IMR-90 (cell line): ENCODE results near the gene VPS13C. TPM values are rescaled to one million over a fixed set of nuclear protein-coding genes. Genes with fewer than 3 reads are reported as not detected.
A peak's percentile ranks its signal among the peaks of the same experiment; 100 is the strongest.

Source experiments
- ATAC-seq: fragments of 200-7000 bp; cut with Tn5 transposase; 2 replicates; pipeline ENCODE4 v1.9.1; 2020; ENCODE audit warnings: low read depth, mild to moderate bottlenecking, moderate library complexity
- BruUV-seq: library from RNA; stranded (reverse); fragments of 400-500 nt; replicated peaks from 2 replicates; lab custom pipeline; 2021; lab: Mats Ljungman, UMichigan
- CTCF ChIA-PET: fragments of 300-600 bp; formaldehyde crosslinking; extraction: SDS; loops from one replicate; lab custom pipeline; 2021; ENCODE audit warnings: antibody characterized with exemption; lab: Yijun Ruan, JAX
- POLR2A ChIA-PET: fragments of 300-600 bp; sonication (Branson Sonifier 250); formaldehyde crosslinking; loops from one replicate; lab custom pipeline; 2022; ENCODE audit warnings: antibody characterized with exemption; ENCODE audit not compliant: unreplicated experiment; lab: Charles Lee
- DNase-seq: peaks from one replicate; pipeline ENCODE4 v3.0.0; 2013
- H2AFZ ChIP-seq: replicated peaks from 2 replicates; pipeline ENCODE3; 2013; ENCODE audit warnings: low read length, mild to moderate bottlenecking; ENCODE audit not compliant: poor library complexity
- H2AK5ac ChIP-seq: 2 replicates; pipeline ENCODE4 v1.6.1; 2013; ENCODE audit warnings: low read depth, low read length, inconsistent platforms
- H2AK9ac ChIP-seq: replicated peaks from 2 replicates; pipeline ENCODE3; 2013; ENCODE audit warnings: mild to moderate bottlenecking, low read depth, low read length, moderate library complexity; ENCODE audit not compliant: poor library complexity
- H2BK120ac ChIP-seq: 2 replicates; pipeline ENCODE4 v1.6.1; 2013; ENCODE audit warnings: low read depth, low read length, inconsistent platforms
- H2BK15ac ChIP-seq: 3 replicates; pipeline ENCODE4 v1.6.1; 2013; ENCODE audit warnings: low read depth, low read length, inconsistent platforms
- H2BK20ac ChIP-seq: 2 replicates; pipeline ENCODE4 v1.6.1; 2013; ENCODE audit warnings: low read depth, mild to moderate bottlenecking, inconsistent platforms, low read length, moderate library complexity
- H2BK5ac ChIP-seq: 2 replicates; pipeline ENCODE4 v1.6.1; 2013; ENCODE audit warnings: mild to moderate bottlenecking, low read depth, low read length, inconsistent platforms; ENCODE audit not compliant: poor library complexity, severe bottlenecking
- H3K14ac ChIP-seq: replicated peaks from 2 replicates; pipeline ENCODE4 v1.6.1; 2013; ENCODE audit warnings: low read depth, low read length, inconsistent platforms
- H3K18ac ChIP-seq: 2 replicates; pipeline ENCODE4 v1.6.1; 2013; ENCODE audit warnings: low read depth, low read length, control low read depth
- H3K23ac ChIP-seq: 2 replicates; pipeline ENCODE4 v1.6.1; 2013; ENCODE audit warnings: low read depth, low read length, inconsistent platforms
- H3K27ac ChIP-seq: 2 replicates; pipeline ENCODE4 v1.5.1; 2013; ENCODE audit warnings: mild to moderate bottlenecking, control low read depth, low read length; ENCODE audit not compliant: insufficient read depth
- H3K27me3 ChIP-seq: 2 replicates; pipeline ENCODE4 v1.6.1; 2013; ENCODE audit warnings: low read length; ENCODE audit not compliant: control insufficient read depth, insufficient read depth
- H3K36me3 ChIP-seq: 2 replicates; pipeline ENCODE4 v1.6.1; 2013; ENCODE audit warnings: low read length, mixed read lengths; ENCODE audit not compliant: control insufficient read depth, insufficient read depth
- H3K4ac ChIP-seq: 2 replicates; pipeline ENCODE4 v1.6.1; 2013; ENCODE audit warnings: low read depth, low read length, inconsistent platforms
- H3K4me1 ChIP-seq: 2 replicates; pipeline ENCODE4 v1.6.1; 2013; ENCODE audit warnings: low read length, mixed read lengths; ENCODE audit not compliant: control insufficient read depth, insufficient read depth
- H3K4me2 ChIP-seq: 2 replicates; pipeline ENCODE4 v1.6.1; 2013; ENCODE audit warnings: low read depth, mild to moderate bottlenecking, control low read depth, low read length, moderate library complexity
- H3K4me3 ChIP-seq: 2 replicates; pipeline ENCODE4 v1.5.1; 2013; ENCODE audit warnings: low read depth, mild to moderate bottlenecking, control low read depth, low read length, moderate library complexity; ENCODE audit not compliant: insufficient read depth
- H3K56ac ChIP-seq: 2 replicates; pipeline ENCODE4 v1.6.1; 2013; ENCODE audit warnings: low read length, inconsistent platforms; ENCODE audit not compliant: insufficient read depth; ENCODE audit errors: extremely low read depth
- H3K79me1 ChIP-seq, 2 experiments: 2 replicates each; pipeline ENCODE4 v1.6.1; 2013; ENCODE audit warnings: low read length in 2 of 2, inconsistent platforms in 1 of 2, low read depth in 1 of 2
- H3K9ac ChIP-seq: 2 replicates; pipeline ENCODE4 v1.6.1; 2013; ENCODE audit warnings: low read depth, low read length, control low read depth
- H3K9me1 ChIP-seq: 2 replicates; pipeline ENCODE4 v1.6.1; 2013; ENCODE audit warnings: low read length, inconsistent platforms; ENCODE audit not compliant: insufficient read depth
- H3K9me3 ChIP-seq: 2 replicates; pipeline ENCODE4 v1.6.1; 2013; ENCODE audit warnings: low read length; ENCODE audit not compliant: control insufficient read depth, insufficient read depth
- H4K20me1 ChIP-seq: 2 replicates; pipeline ENCODE4 v1.6.1; 2013; ENCODE audit warnings: low read length, inconsistent platforms; ENCODE audit not compliant: insufficient read depth
- H4K5ac ChIP-seq: 2 replicates; pipeline ENCODE4 v1.6.1; 2013; ENCODE audit warnings: mild to moderate bottlenecking, low read depth, low read length, control low read depth
- H4K8ac ChIP-seq, 2 experiments: 2 replicates each; pipeline ENCODE4 v1.6.1; 2013; ENCODE audit warnings: low read depth in 2 of 2, low read length in 2 of 2, control low read depth in 1 of 2, inconsistent platforms in 1 of 2
- H4K91ac ChIP-seq: 2 replicates; pipeline ENCODE4 v1.6.1; 2013; ENCODE audit warnings: low read depth, low read length, inconsistent platforms; ENCODE audit not compliant: insufficient read depth
- BHLHE40 ChIP-seq: fragments of 150-350 bp; IDR thresholded peaks from 2 replicates; pipeline ENCODE4 v1.6.1; 2016; ENCODE audit warnings: mild to moderate bottlenecking, low read depth, low read length
- CEBPB ChIP-seq: IDR thresholded peaks from 2 replicates; pipeline ENCODE4 v1.6.1; 2012; ENCODE audit warnings: low read depth, low read length, improper control_type of control experiment
- ELK1 ChIP-seq: fragments of 150-350 bp; IDR thresholded peaks from 2 replicates; pipeline ENCODE4 v1.6.1; 2016; ENCODE audit warnings: low read depth, mild to moderate bottlenecking, low read length, moderate library complexity, borderline replicate concordance
- FOS ChIP-seq: fragments of 150-350 bp; IDR thresholded peaks from 2 replicates; pipeline ENCODE4 v1.6.1; 2016; ENCODE audit warnings: low read depth, low read length
- MAFK ChIP-seq: IDR thresholded peaks from 2 replicates; pipeline ENCODE4 v1.6.1; 2012; ENCODE audit warnings: low read depth, low read length, improper control_type of control experiment
- MAZ ChIP-seq: IDR thresholded peaks from 2 replicates; pipeline ENCODE4 v1.6.1; 2012; ENCODE audit warnings: low read depth, mild to moderate bottlenecking, low read length, improper control_type of control experiment, moderate library complexity, borderline replicate concordance
- MXI1 ChIP-seq: IDR thresholded peaks from 2 replicates; pipeline ENCODE4 v1.6.1; 2012; ENCODE audit warnings: low read depth, mild to moderate bottlenecking, low read length, moderate library complexity, borderline replicate concordance
- NFE2L2 ChIP-seq: fragments of 150-350 bp; IDR thresholded peaks from 2 replicates; pipeline ENCODE4 v1.6.1; 2016; ENCODE audit warnings: low read depth, mild to moderate bottlenecking, low read length
- POLR2A ChIP-seq: IDR thresholded peaks from 2 replicates; pipeline ENCODE4 v1.6.1; 2012; ENCODE audit warnings: mild to moderate bottlenecking, low read depth, low read length
- RCOR1 ChIP-seq: IDR thresholded peaks from 2 replicates; pipeline ENCODE4 v1.6.1; 2012; ENCODE audit warnings: mild to moderate bottlenecking, low read length, improper control_type of control experiment; ENCODE audit not compliant: insufficient replicate concordance
- RFX5 ChIP-seq: IDR thresholded peaks from 2 replicates; pipeline ENCODE4 v1.8.0; 2012; ENCODE audit warnings: low read depth, mild to moderate bottlenecking, low read length, moderate library complexity
- SMC3 ChIP-seq: fragments of 150-350 bp; IDR thresholded peaks from 2 replicates; pipeline ENCODE4 v1.6.1; 2016; ENCODE audit warnings: low read depth, mild to moderate bottlenecking, antibody characterized with exemption, low read length, moderate library complexity
- USF2 ChIP-seq: fragments of 150-350 bp; IDR thresholded peaks from 2 replicates; pipeline ENCODE4 v1.6.1; 2017; ENCODE audit warnings: mild to moderate bottlenecking, antibody characterized with exemption, low read length, low read depth
- WGBS, 2 experiments: methylation state at CpG; one replicate each; pipeline versions ENCODE4 v1.1.5 to v1.1.7; 2013; ENCODE audit warnings: missing lambda C conversion rate in 2 of 2; ENCODE audit not compliant: insufficient read length in 1 of 2; ENCODE audit errors: extremely low coverage in 2 of 2; 5-methylcytosine and 5-hydroxymethylcytosine counted together
- dilution Hi-C: fragments of 300-500 bp; cut with HindIII; formaldehyde crosslinking; loops from one replicate; pipeline ENCODE4 v1.14.3; 2018; ENCODE audit warnings: low sequenced_read_pairs; ENCODE audit not compliant: unreplicated experiment
- in situ Hi-C: fragments of 300-500 bp; cut with MboI; formaldehyde crosslinking; loops from 3 replicates; pipeline ENCODE4 v1.14.3; 2019; ENCODE audit warnings: low sequenced_read_pairs, inconsistent platforms, mixed read lengths
- intact Hi-C: fragments of 100-400 bp; cut with micrococcal nuclease; formaldehyde crosslinking; loops from 2 replicates; pipeline ENCODE4 v1.10.0; 2022
- polyA plus RNA-seq, 3 experiments: library from polyadenylated mRNA; depleted of rRNA; stranded (reverse); fragments of >200 nt; gene quantifications; 2 replicates each; pipeline ENCODE4 v1.2.3, GENCODE V29; 2012; ENCODE audit warnings: low replicate concordance in 1 of 3
- total RNA-seq: library from RNA; depleted of rRNA; stranded (reverse); fragments of >200 nt; gene quantifications from 2 replicates; pipeline ENCODE4 v1.2.3, GENCODE V29; 2012

The VPS13C gene
- total and polyA plus RNA-seq, 2 of the 4 experiments (the other 2 are of a cell fraction), result 8.1 to 32.8 TPM

GRCh38 chr15:62068071-62068809, 8.0 kb upstream of the VPS13C start (continued):
- no peak for TF ChIP-seq MAFK

- H3K79me1 ChIP-seq, result no peaks in the 10 kb centered on the region
- BruUV-seq, result no TSS peak
- H3K14ac ChIP-seq, result no peak overlapping the region
- no peak overlapping the region for H3K56ac ChIP-seq
- H3K4me2 ChIP-seq, result peak overlapping the region; percentile 68
- H4K5ac ChIP-seq, result no peak overlapping the region
- ATAC-seq (peak; percentile 7; the same call in 1 of the 2 replicates), DNase-seq (no peak)
- no peak overlapping the region for H4K8ac ChIP-seq
- H2BK5ac ChIP-seq, result no peak overlapping the region
- peaks cover 37% of the 10 kb centered on the region for H3K27me3 ChIP-seq
- H2BK15ac ChIP-seq, result no peak overlapping the region
- POLR2A ChIA-PET, result no interaction called here
- intact Hi-C loops, result loop anchor here (10.0 kb wide), 1 partner anchor 187 kb away; no protein-coding TSS in a partner anchor
- no peaks in the 10 kb centered on the region for H3K4me1 ChIP-seq
- no peak overlapping the region for H3K4ac ChIP-seq
- H4K91ac ChIP-seq, result no peak overlapping the region
- H2AK9ac ChIP-seq, result no peak overlapping the region
- no peaks in the 10 kb centered on the region for H3K9me3 ChIP-seq
- no peak overlapping the region for H2BK120ac ChIP-seq
- no peaks in the 10 kb centered on the region for H3K36me3 ChIP-seq
- H2AK5ac ChIP-seq, result no peak overlapping the region
- no peak overlapping the region for H3K18ac ChIP-seq
- H4K20me1 ChIP-seq, result no peaks in the 10 kb centered on the region
- peak overlapping the region; percentile 73 for H2AFZ ChIP-seq
- H3K27ac ChIP-seq, result no peak overlapping the region
- no peak overlapping the region for H2BK20ac ChIP-seq
- no peaks in the 10 kb centered on the region for H3K9me1 ChIP-seq
- peak overlapping the region; percentile 23 for H3K4me3 ChIP-seq
- WGBS, 2 experiments, result 10% methylated on average over 26 of the region's 62 CpGs; no CpG with 5 or more reads in 1 of the 2 experiments
- in situ Hi-C loops, result loop anchor here (5.0 kb wide), 1 partner anchor 190 kb away; no protein-coding TSS in a partner anchor
- CTCF ChIA-PET, result interaction anchor here (0.6 kb wide), 1 partner anchor 1422 kb away, joined by 3 read pairs; no protein-coding TSS in a partner anchor
- no peak overlapping the region for H3K23ac ChIP-seq
- dilution Hi-C loops, result no loop called here
- H3K9ac ChIP-seq, result no peak overlapping the region
- TF ChIP-seq MAZ, result no peak
- no peak for TF ChIP-seq CEBPB
- no peak for TF ChIP-seq SMC3
- TF ChIP-seq RCOR1, result no peak
- no peak for TF ChIP-seq FOS
- TF ChIP-seq RFX5, result no peak
- TF ChIP-seq POLR2A, result no peak
- no peak for TF ChIP-seq USF2
- no peak for TF ChIP-seq BHLHE40
- TF ChIP-seq NFE2L2, result no peak
- no peak for TF ChIP-seq ELK1
- no peak for TF ChIP-seq MAFK
- no peak for TF ChIP-seq MXI1
Measured at GRCh38 chr15:62067448-62068044, 7.3 kb upstream of the VPS13C start.
